Fibroblast of mammary gland (primary cell): Measurements from ENCODE around the gene MEX3A.
A peak's percentile ranks its signal among the peaks of the same experiment; 100 is the strongest.

Source experiments
- DNase-seq: peaks from one replicate; pipeline ENCODE4 v3.0.0-alpha.2; 2010; ENCODE audit warnings: low read depth
- H3K4me3 ChIP-seq: 2 replicates; pipeline ENCODE4 v1.5.1; 2011; ENCODE audit warnings: low read depth, mild to moderate bottlenecking, low read length, moderate library complexity; ENCODE audit not compliant: control insufficient read depth
- TF ChIP-seq, protein P1 (sequence below): conservative IDR thresholded peaks from 2 replicates; pipeline ENCODE4 v1.5.1; 2011; ENCODE audit warnings: low read depth, low read length, inconsistent platforms; ENCODE audit not compliant: control insufficient read depth, insufficient read depth

The MEX3A gene

DNA sequence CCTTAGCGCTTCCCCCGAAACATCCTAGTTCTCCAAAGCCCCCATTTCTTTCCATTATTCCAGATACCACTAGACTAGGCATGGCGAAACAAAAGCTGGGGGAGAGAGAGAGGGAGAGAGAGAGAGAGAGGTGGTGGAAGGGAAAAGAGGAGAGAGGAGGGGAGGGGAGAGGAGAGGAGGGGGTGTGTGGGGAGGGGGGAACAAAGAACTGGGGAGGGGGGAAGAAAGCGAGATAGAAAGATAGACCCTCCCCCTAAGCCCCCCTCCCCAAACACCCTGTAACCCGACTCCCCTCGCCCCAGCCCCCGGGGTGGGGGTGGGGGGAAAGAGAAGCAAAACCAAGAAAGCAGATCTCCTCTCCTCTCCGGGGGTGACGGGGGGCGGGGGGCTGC, 352 bp downstream of the MEX3A start:
- peak overlapping the region; percentile 79 for H3K4me3 ChIP-seq
- DNase-seq = no peak
- TF ChIP-seq, protein P1, sequence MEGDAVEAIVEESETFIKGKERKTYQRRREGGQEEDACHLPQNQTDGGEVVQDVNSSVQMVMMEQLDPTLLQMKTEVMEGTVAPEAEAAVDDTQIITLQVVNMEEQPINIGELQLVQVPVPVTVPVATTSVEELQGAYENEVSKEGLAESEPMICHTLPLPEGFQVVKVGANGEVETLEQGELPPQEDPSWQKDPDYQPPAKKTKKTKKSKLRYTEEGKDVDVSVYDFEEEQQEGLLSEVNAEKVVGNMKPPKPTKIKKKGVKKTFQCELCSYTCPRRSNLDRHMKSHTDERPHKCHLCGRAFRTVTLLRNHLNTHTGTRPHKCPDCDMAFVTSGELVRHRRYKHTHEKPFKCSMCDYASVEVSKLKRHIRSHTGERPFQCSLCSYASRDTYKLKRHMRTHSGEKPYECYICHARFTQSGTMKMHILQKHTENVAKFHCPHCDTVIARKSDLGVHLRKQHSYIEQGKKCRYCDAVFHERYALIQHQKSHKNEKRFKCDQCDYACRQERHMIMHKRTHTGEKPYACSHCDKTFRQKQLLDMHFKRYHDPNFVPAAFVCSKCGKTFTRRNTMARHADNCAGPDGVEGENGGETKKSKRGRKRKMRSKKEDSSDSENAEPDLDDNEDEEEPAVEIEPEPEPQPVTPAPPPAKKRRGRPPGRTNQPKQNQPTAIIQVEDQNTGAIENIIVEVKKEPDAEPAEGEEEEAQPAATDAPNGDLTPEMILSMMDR = no peak

DNA sequence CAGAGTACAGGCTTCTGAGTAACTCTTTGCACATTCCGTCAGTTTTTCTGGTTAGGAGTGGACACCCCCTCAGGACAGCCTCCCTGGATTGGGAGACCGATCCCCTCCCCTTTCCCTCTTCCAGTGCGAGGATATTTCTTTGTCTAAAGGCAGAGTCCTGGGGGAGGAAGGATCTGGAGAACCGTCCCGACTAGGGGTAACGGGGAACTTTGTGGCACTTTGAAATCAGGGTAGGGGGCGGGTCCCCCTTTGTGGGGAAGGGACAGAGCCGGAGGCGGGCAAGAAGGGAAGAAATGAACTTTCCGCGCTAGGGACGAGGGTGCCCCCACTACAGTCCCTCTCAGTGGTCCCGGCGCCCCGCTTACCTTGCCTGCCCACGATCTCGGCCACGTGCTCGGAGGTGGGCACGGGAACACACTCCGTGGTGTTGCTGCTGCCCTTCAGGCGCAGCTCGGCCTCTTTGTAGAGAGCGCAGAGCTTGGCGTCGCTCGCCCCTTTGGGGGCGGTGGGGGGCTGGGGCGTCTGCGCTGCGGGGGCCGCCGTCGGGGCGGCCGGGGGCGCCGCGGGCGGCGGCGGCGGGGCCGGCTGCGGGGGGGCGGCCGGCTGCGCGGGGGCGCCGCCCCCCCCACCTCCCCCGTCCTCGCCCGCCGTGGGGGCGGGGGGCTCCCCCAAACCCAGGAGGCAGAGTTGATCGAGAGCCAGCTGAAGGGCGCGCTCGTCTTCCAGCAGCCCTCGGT, 917 bp downstream of the MEX3A start:
- no peak for DNase-seq
- peak overlapping the region; percentile 79 for H3K4me3 ChIP-seq
- TF ChIP-seq, protein P1 = no peak

DNA sequence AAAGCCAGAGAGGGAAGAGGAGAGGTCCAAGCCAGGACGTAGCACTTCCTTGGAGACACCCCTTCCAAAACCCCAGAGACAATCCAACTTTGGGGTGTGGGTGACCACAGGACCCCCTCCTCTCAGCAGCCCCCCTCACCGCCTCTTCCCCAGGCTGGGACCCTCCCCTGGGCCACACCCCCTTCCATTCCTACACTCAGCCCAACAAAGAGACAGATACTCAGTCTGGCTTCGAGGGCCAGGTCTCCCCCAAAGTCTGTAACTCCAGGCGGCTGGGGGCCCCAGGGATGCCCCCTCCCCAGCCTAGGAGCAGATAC, 1.4 kb downstream of the MEX3A start:
- TF ChIP-seq, protein P1 = no peak
- no peak for DNase-seq
- peak overlapping the region; percentile 46 for H3K4me3 ChIP-seq

DNA sequence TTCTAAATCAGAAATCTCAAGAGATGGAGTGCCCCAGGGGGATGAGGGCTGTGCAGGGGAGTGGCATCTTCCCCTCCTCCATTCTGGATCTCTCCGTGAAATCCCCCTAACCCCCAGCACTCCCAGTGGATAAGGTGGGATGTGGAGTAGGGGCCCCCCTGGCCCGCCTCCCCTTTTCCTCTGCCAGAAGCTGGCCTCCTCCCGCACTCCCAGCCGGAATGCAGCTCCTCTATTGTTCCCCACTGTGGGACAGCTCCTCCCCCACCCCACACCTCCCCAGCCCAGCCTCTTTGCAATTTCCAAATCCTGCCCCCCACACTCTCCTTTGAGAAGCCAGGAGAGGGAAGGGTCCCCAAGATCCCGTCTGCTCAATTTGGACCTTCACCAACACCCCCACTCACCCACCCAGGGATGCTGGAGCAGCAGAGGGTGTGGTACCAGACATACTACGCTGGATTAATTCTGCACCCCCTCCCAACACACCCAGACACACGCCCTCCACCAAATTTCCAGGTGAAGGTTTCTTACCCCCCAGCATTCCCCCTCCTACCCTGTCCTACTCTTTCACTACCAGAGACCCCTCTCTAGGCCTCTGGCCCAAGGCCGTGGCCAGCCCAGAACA, 1.9 kb downstream of the MEX3A start:
- no peak overlapping the region for H3K4me3 ChIP-seq

DNA sequence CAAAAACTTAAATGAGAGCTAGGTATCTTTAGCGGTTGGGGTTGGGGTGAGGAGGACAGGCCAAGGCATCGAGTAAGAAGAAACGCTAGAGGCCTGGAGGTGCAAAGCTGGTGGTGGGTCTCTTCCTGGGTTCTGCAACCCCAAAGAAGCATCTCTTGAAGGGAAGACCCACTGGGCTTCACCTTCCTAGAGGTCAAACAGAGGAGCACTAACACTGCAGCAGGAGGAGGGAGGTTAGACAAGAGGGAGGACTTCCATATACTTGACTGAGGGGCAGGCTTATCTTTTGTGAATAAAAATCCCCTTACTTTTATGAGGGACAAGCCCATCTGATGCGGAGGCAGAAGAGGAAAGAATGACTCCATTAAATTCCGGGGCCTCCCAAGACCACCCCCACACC, 2.5 kb downstream of the MEX3A start:
- no peak overlapping the region for H3K4me3 ChIP-seq
- TF ChIP-seq, protein P1 = no peak
- DNase-seq = no peak

More for the DNA sequence above, 1.9 kb downstream of the MEX3A start:
- TF ChIP-seq, protein P1 = no peak
- no peak for DNase-seq

DNA sequence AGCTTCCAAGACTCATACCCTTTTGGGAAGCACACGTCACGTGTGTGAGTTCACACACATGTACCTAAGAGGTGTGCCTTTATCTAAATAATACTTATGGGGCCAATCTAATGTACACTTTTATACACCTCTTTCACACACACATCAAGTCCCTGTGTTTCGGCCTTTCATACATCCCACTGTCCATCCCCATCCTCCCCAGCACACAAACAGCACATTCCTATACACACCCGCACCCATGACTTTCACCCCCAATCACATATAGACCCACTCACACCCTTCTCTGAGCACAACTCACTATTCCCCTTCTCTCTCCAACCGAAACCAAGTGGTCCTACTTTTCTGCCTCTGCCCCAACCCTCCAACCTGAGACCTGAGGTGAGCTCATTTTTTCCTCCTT, 3.5 kb downstream of the MEX3A start:
- DNase-seq = no peak
- TF ChIP-seq, protein P1 = no peak
- H3K4me3 ChIP-seq = no peak overlapping the region
